Ishikawa (cell line): ENCODE measurements around the gene APOL2.

ENCODE experiments used
- CEBPB ChIP-seq: IDR thresholded peaks from 2 replicates; pipeline ENCODE4 v1.6.1; 2012
- RAD21 ChIP-seq: IDR thresholded peaks from 2 replicates; pipeline ENCODE4 v1.6.1; 2012; ENCODE audit warnings: low read depth

DNA sequence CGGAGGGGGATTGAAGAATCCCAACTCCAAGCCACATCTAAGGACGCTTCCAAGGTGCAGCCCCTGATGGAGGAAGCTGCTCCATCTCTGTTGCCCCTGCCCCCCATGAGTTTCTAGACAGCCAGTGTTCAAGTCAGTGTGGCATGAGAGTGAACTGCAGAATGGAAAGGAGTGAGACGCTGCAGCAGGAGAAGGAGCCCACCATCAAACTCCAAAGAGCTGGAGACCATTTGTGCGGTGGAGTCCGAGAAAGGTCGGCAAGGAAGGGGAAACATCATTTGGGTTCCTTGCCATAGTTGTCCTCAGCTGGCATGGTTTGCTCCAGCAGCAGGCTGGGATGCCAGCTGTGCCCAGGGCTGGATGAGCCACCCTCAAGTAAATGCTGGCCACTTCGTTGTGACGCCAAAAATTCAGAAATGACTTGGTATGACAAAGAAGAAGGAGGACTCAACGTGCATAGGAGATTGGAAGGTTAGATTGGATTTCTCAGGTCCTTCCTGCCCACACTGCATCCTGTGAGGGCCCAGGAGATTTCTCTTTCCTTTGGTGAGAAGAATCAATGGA lies 16.4 kb downstream of the APOL2 start:
- no peak for TF ChIP-seq RAD21
- no peak for TF ChIP-seq CEBPB
